PC-3 (cell line): ENCODE results near the gene VEGFD. TPM values are rescaled to one million over a fixed set of nuclear protein-coding genes. Genes with fewer than 3 reads are reported as not detected.

Experiments
- ATAC-seq: fragments of 200-7000 bp; cut with Tn5 transposase; 2 replicates; pipeline ENCODE4 v1.9.1; 2020; ENCODE audit warnings: mild to moderate bottlenecking, moderate library complexity
- BruUV-seq: library from RNA; stranded (reverse); fragments of 400-500 nt; replicated peaks from 2 replicates; lab custom pipeline; 2021; lab: Mats Ljungman, UMichigan
- CTCF ChIA-PET: fragments of 300-600 bp; sonication (Branson Sonifier 250); formaldehyde crosslinking; loops from one replicate; lab custom pipeline; 2022; ENCODE audit warnings: antibody characterized with exemption; lab: Charles Lee
- POLR2A ChIA-PET: fragments of 300-600 bp; sonication (Branson Sonifier 250); formaldehyde crosslinking; loops from one replicate; lab custom pipeline; 2022; ENCODE audit warnings: antibody characterized with exemption; ENCODE audit not compliant: unreplicated experiment; lab: Charles Lee
- DNase-seq: peaks from one replicate; pipeline ENCODE4 v3.0.0-alpha.2; 2015
- H2AFZ ChIP-seq: fragments of 300-600 bp; sonication (generic); 2 replicates; pipeline ENCODE4 v1.6.0; 2016; ENCODE audit warnings: antibody characterized with exemption, low read length
- H3F3A ChIP-seq: fragments of 300-600 bp; sonication (generic); one replicate; pipeline ENCODE4 v1.6.0; 2017; ENCODE audit warnings: antibody characterized with exemption, low read length, control low read depth, mild to moderate bottlenecking; ENCODE audit not compliant: unreplicated experiment
- H3K27ac ChIP-seq: fragments of 300-600 bp; sonication (generic); 2 replicates; pipeline ENCODE4 v1.5.1; 2016; ENCODE audit warnings: mild to moderate bottlenecking, low read length
- H3K27me3 ChIP-seq: fragments of 300-600 bp; sonication (generic); 2 replicates; pipeline ENCODE4 v1.6.1; 2016; ENCODE audit warnings: low read length, mixed read lengths
- H3K36me3 ChIP-seq: fragments of 300-600 bp; sonication (generic); 2 replicates; pipeline ENCODE4 v1.6.1; 2016; ENCODE audit warnings: low read depth, mixed run types, low read length, mixed read lengths
- H3K4me1 ChIP-seq: fragments of 300-600 bp; sonication (generic); 2 replicates; pipeline ENCODE4 v1.5.1; 2016; ENCODE audit warnings: low read length; ENCODE audit not compliant: insufficient read depth
- H3K4me2 ChIP-seq: fragments of 300-600 bp; sonication (generic); 2 replicates; pipeline ENCODE4 v1.6.0; 2016; ENCODE audit warnings: low read length
- H3K4me3 ChIP-seq: fragments of 300-600 bp; sonication (generic); 2 replicates; pipeline ENCODE4 v1.5.1; 2016; ENCODE audit warnings: mild to moderate bottlenecking, low read length, mixed read lengths
- H3K79me2 ChIP-seq: fragments of 300-600 bp; sonication (generic); 2 replicates; pipeline ENCODE4 v1.6.1; 2017; ENCODE audit warnings: low read length, mixed read lengths
- H3K9ac ChIP-seq: fragments of 300-600 bp; sonication (generic); 2 replicates; pipeline ENCODE4 v1.6.0; 2016; ENCODE audit warnings: mild to moderate bottlenecking, low read length
- H3K9me2 ChIP-seq: fragments of 300-600 bp; sonication (generic); replicated peaks from 2 replicates; pipeline ENCODE4 v1.6.1; 2016; ENCODE audit warnings: mixed run types, low read length, mixed read lengths
- H3K9me3 ChIP-seq: fragments of 300-600 bp; sonication (generic); 2 replicates; pipeline ENCODE4 v1.6.1; 2016; ENCODE audit warnings: low read length, mixed read lengths
- H4K20me1 ChIP-seq: fragments of 300-600 bp; sonication (generic); 2 replicates; pipeline ENCODE4 v1.6.1; 2016; ENCODE audit warnings: low read length, mixed read lengths
- EZH2 ChIP-seq: fragments of 300-600 bp; sonication (generic); IDR thresholded peaks from one replicate; pipeline ENCODE4 v1.6.1; 2017; ENCODE audit warnings: antibody characterized with exemption, mild to moderate bottlenecking, low read length; ENCODE audit not compliant: unreplicated experiment
- EZH2phosphoT487 ChIP-seq: fragments of 300-600 bp; sonication (generic); IDR thresholded peaks from 2 replicates; pipeline ENCODE4 v1.6.1; 2018; ENCODE audit warnings: mild to moderate bottlenecking, antibody characterized with exemption, low read length, borderline replicate concordance
- intact Hi-C: fragments of 100-400 bp; cut with micrococcal nuclease; formaldehyde crosslinking; loops from 2 replicates; pipeline ENCODE4 v1.9.0; 2023
- total RNA-seq: library from RNA; depleted of rRNA; stranded (reverse); fragments of >200 nt; gene quantifications from 2 replicates; pipeline ENCODE4 v1.2.3, GENCODE V29; 2014
- TF ChIP-seq, protein P1 (sequence below): fragments of 300-600 bp; sonication (generic); conservative IDR thresholded peaks from 2 replicates; pipeline ENCODE4 v1.5.1; 2017; ENCODE audit warnings: antibody characterized with exemption, low read depth, mild to moderate bottlenecking, low read length

Gene VEGFD
- total RNA-seq, 1 experiment from 2014 or later, result not detected

DNA sequence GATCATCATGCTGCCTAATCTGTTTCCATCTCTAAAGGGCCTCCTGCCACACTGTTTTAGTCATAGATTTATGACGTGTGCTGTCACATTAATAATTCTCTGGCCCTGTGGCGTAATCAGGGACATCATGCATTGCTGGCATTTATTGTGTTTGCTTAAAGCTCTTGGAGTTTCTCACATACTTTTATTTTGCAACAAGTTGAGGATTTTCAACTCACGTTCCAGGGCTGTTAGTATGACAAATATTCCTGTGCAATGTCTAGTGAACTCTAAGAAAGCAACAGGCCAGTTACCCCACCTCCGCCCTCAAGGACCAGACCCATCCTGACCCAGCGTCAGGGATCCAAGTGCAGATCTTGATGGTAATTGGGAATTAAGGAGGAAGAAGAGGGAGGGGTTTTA, 41.1 kb downstream of the VEGFD start:
- Histone ChIP-seq H3K9ac (no peak overlapping the region), H3K27ac (no peak overlapping the region), H2AFZ (no peak overlapping the region), H3K9me2 (no peaks in the 10 kb centered on the region), H3K36me3 (no peaks in the 10 kb centered on the region), H3F3A (no peaks in the 10 kb centered on the region), H3K9me3 (no peaks in the 10 kb centered on the region), H4K20me1 (no peaks in the 10 kb centered on the region), H3K79me2 (no peaks in the 10 kb centered on the region), H3K4me2 (no peak overlapping the region), H3K27me3 (peaks cover 17% of the 10 kb centered on the region), H3K4me3 (no peak overlapping the region), H3K4me1 (peaks cover 5% of the 10 kb centered on the region)
- ATAC-seq (no peak), DNase-seq (peak; percentile 60)
- BruUV-seq, result no TSS peak
- ChIA-PET CTCF (no interaction called here), POLR2A (no interaction called here)
- intact Hi-C loops, result no loop called here
- TF ChIP-seq EZH2phosphoT487 (no peak), EZH2 (no peak)
- TF ChIP-seq, protein P1, sequence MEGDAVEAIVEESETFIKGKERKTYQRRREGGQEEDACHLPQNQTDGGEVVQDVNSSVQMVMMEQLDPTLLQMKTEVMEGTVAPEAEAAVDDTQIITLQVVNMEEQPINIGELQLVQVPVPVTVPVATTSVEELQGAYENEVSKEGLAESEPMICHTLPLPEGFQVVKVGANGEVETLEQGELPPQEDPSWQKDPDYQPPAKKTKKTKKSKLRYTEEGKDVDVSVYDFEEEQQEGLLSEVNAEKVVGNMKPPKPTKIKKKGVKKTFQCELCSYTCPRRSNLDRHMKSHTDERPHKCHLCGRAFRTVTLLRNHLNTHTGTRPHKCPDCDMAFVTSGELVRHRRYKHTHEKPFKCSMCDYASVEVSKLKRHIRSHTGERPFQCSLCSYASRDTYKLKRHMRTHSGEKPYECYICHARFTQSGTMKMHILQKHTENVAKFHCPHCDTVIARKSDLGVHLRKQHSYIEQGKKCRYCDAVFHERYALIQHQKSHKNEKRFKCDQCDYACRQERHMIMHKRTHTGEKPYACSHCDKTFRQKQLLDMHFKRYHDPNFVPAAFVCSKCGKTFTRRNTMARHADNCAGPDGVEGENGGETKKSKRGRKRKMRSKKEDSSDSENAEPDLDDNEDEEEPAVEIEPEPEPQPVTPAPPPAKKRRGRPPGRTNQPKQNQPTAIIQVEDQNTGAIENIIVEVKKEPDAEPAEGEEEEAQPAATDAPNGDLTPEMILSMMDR, result no peak

DNA sequence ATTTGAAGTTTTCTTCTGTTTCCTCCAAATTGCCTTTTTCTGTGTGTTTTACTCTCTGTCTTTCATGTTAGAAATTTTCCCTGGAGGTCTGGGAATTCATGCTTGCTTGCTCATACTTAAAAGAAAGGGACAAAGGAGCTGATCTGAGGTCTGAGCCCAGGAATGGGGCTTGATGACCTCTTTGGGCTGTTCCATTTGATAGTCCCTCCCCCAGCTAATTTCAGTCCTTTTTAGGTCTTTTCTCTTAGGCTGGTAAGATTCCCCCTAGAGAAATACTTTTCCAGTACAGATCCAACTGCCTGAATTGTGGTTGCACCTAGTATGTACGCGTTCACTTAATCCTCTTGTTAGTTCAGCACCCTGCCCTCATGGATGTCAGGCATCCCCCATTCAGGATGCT, 43.3 kb downstream of the VEGFD start:
- CTCF ChIA-PET, result no interaction called here
- peaks cover 12% of the 10 kb centered on the region for H3K4me1 ChIP-seq
- no peak overlapping the region for H3K4me2 ChIP-seq
- BruUV-seq, result no TSS peak
- H3K79me2 ChIP-seq, result no peaks in the 10 kb centered on the region
- H4K20me1 ChIP-seq, result no peaks in the 10 kb centered on the region
- H3K9ac ChIP-seq, result no peak overlapping the region
- H3K9me2 ChIP-seq, result no peaks in the 10 kb centered on the region
- H3K27me3 ChIP-seq, result peaks cover 17% of the 10 kb centered on the region
- ATAC-seq (no peak), DNase-seq (no peak)
- TF ChIP-seq EZH2, result no peak
- TF ChIP-seq, protein P1, result no peak
- POLR2A ChIA-PET, result no interaction called here
- H2AFZ ChIP-seq, result no peak overlapping the region
- H3K27ac ChIP-seq, result no peak overlapping the region
- no peak overlapping the region for H3K4me3 ChIP-seq
- intact Hi-C loops, result no loop called here
- H3F3A ChIP-seq, result no peaks in the 10 kb centered on the region
- no peaks in the 10 kb centered on the region for H3K36me3 ChIP-seq
- H3K9me3 ChIP-seq, result no peaks in the 10 kb centered on the region

DNA sequence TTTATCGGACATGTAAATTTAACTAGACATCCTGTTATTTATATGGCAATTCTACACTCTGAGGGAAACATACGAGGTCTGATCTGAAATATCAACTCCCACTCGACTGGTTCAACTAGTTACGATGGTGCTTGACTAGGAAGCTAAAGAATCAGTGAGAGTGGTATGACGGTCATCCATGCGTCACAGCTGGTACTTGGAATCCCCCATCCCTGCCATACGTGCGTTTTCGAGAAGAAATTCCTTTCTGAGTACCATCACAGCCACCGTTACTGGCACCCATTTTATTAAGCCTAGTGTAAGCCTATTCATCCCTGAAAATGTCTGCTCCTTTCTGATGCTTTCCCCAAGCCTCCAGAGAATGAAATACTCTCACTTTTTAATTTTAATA, 48.2 kb downstream of the VEGFD start:
- Histone ChIP-seq H3K79me2 (peaks cover 35% of the 10 kb centered on the region), H3K9ac (peak overlapping the region; percentile 58), H3K9me2 (no peaks in the 10 kb centered on the region), H3K4me1 (peaks cover 19% of the 10 kb centered on the region), H3K36me3 (peaks cover 11% of the 10 kb centered on the region), H3K27ac (peak overlapping the region; percentile 75), H3K9me3 (no peaks in the 10 kb centered on the region), H4K20me1 (no peaks in the 10 kb centered on the region), H2AFZ (peak overlapping the region; percentile 84), H3K4me3 (peak overlapping the region; percentile 86), H3K4me2 (peak overlapping the region; percentile 95), H3K27me3 (peaks cover 17% of the 10 kb centered on the region), H3F3A (no peaks in the 10 kb centered on the region)
- peak; percentile 8 for ATAC-seq
- ChIA-PET CTCF (no interaction called here), POLR2A (no interaction called here)
- DNase-seq, result peak; percentile 59
- intact Hi-C loops, result loop anchor here (10.0 kb wide), 2 partner anchors 339 to 1281 kb away; no protein-coding TSS in a partner anchor
- no TSS peak for BruUV-seq
- TF ChIP-seq, protein P1, result no peak
- TF ChIP-seq EZH2phosphoT487 (no peak), EZH2 (no peak)
